WERI-Rb-1 (cell line): ENCODE results near the gene SFT2D1.

ENCODE experiments used
- DNase-seq: peaks from one replicate; pipeline ENCODE4 v3.0.0-alpha.2; 2020
- H3K27ac ChIP-seq: fragments of 250-450 bp; sonication (Bioruptor Pico); 2 replicates; pipeline ENCODE4 v1.5.1; 2020; ENCODE audit warnings: mild to moderate bottlenecking, moderate library complexity
- H3K27me3 ChIP-seq: fragments of 250-450 bp; sonication (Bioruptor Pico); 2 replicates; pipeline ENCODE4 v1.5.1; 2021; ENCODE audit warnings: mild to moderate bottlenecking, low read depth, moderate library complexity; ENCODE audit not compliant: insufficient read depth, severe bottlenecking
- H3K36me3 ChIP-seq: fragments of 250-450 bp; sonication (Bioruptor Pico); 2 replicates; pipeline ENCODE4 v1.5.1; 2020; ENCODE audit warnings: mild to moderate bottlenecking, moderate library complexity
- H3K4me3 ChIP-seq: 2 replicates; pipeline ENCODE4 v1.5.1; 2011; ENCODE audit warnings: low read depth, mild to moderate bottlenecking, control low read depth, low read length
- H3K9me3 ChIP-seq: fragments of 250-450 bp; sonication (Bioruptor Pico); 2 replicates; pipeline ENCODE4 v1.5.1; 2021; ENCODE audit warnings: mild to moderate bottlenecking, moderate library complexity; ENCODE audit not compliant: severe bottlenecking
- CTCF ChIP-seq: IDR thresholded peaks from 2 replicates; pipeline ENCODE4 v1.5.1; 2011; ENCODE audit warnings: low read depth, mild to moderate bottlenecking, control low read depth, inconsistent platforms, low read length

Gene SFT2D1

GRCh38 chr6:166343150-166343487 lies 774 bp upstream of the SFT2D1 start:
- Histone ChIP-seq H3K36me3 (peaks cover 16% of the 10 kb centered on the region), H3K27ac (peak overlapping the region; percentile 81), H3K27me3 (no peaks in the 10 kb centered on the region), H3K9me3 (no peaks in the 10 kb centered on the region), H3K4me3 (peak overlapping the region; percentile 90)
- TF ChIP-seq CTCF = no peak
- no peak for DNase-seq

GRCh38 chr6:166341977-166342348 lies 382 bp downstream of the SFT2D1 start:
- TF ChIP-seq CTCF = no peak
- peaks cover 27% of the 10 kb centered on the region for H3K36me3 ChIP-seq
- peak overlapping the region; percentile 90 for H3K4me3 ChIP-seq
- H3K27me3 ChIP-seq = no peaks in the 10 kb centered on the region
- H3K27ac ChIP-seq = peak overlapping the region; percentile 81
- no peaks in the 10 kb centered on the region for H3K9me3 ChIP-seq
- DNase-seq = peak; percentile 31

- DNase-seq = no peak
- Histone ChIP-seq H3K4me3 (peak overlapping the region; percentile 90), H3K9me3 (no peaks in the 10 kb centered on the region), H3K27me3 (no peaks in the 10 kb centered on the region), H3K36me3 (peaks cover 32% of the 10 kb centered on the region), H3K27ac (no peak overlapping the region)
- no peak for TF ChIP-seq CTCF
Measured at GRCh38 chr6:166341464-166341863, 881 bp downstream of the SFT2D1 start.

GRCh38 chr6:166338854-166339253 lies 3.5 kb downstream of the SFT2D1 start:
- no peak for DNase-seq
- Histone ChIP-seq H3K27ac (no peak overlapping the region), H3K27me3 (no peaks in the 10 kb centered on the region), H3K9me3 (no peaks in the 10 kb centered on the region), H3K4me3 (no peak overlapping the region), H3K36me3 (peaks cover 38% of the 10 kb centered on the region)
- TF ChIP-seq CTCF = no peak

- Histone ChIP-seq H3K9me3 (no peaks in the 10 kb centered on the region), H3K27me3 (no peaks in the 10 kb centered on the region), H3K36me3 (peaks cover 36% of the 10 kb centered on the region), H3K27ac (no peak overlapping the region), H3K4me3 (no peak overlapping the region)
- TF ChIP-seq CTCF = no peak
- no peak for DNase-seq
Measured at GRCh38 chr6:166336847-166337246, 5.5 kb downstream of the SFT2D1 start.

- Histone ChIP-seq H3K36me3 (peaks cover 31% of the 10 kb centered on the region), H3K27ac (no peak overlapping the region), H3K9me3 (no peaks in the 10 kb centered on the region), H3K27me3 (no peaks in the 10 kb centered on the region), H3K4me3 (no peak overlapping the region)
- TF ChIP-seq CTCF = no peak
- DNase-seq = no peak
Measured at GRCh38 chr6:166335378-166336302, 6.7 kb downstream of the SFT2D1 start.
